OCI-LY7 (cell line): Measurements from ENCODE around the gene BRD2. TPM values are rescaled to one million over a fixed set of nuclear protein-coding genes. Genes with fewer than 3 reads are reported as not detected.
A peak's percentile ranks its signal among the peaks of the same experiment; 100 is the strongest.

Experiments used
- BruUV-seq: library from RNA; stranded (reverse); fragments of 400-500 nt; replicated peaks from 2 replicates; lab custom pipeline; 2021; lab: Mats Ljungman, UMichigan
- CTCF ChIA-PET: fragments of 300-600 bp; sonication (Branson Sonifier 250); formaldehyde crosslinking; loops from one replicate; lab custom pipeline; 2022; ENCODE audit warnings: antibody characterized with exemption; ENCODE audit not compliant: unreplicated experiment; lab: Charles Lee
- POLR2A ChIA-PET: fragments of 300-600 bp; sonication (Branson Sonifier 250); formaldehyde crosslinking; loops from one replicate; lab custom pipeline; 2022; ENCODE audit warnings: antibody characterized with exemption; lab: Charles Lee
- DNase-seq: peaks from one replicate; pipeline ENCODE4 v3.0.0-alpha.2; 2015; ENCODE audit warnings: low spot score
- H2AFZ ChIP-seq: fragments of 200-600 bp; sonication (generic), shearing (Covaris generic); 2 replicates; pipeline ENCODE4 v1.6.1; 2014; ENCODE audit warnings: mild to moderate bottlenecking, antibody characterized with exemption, low read length, moderate library complexity
- H3K27ac ChIP-seq: fragments of 200-600 bp; sonication (generic); 2 replicates; pipeline ENCODE4 v1.5.1; 2014; ENCODE audit warnings: mixed run types, low read depth, mild to moderate bottlenecking, moderate library complexity, low read length, inconsistent platforms; ENCODE audit not compliant: poor library complexity, severe bottlenecking
- H3K36me3 ChIP-seq: fragments of 200-600 bp; sonication (generic); 2 replicates; pipeline ENCODE4 v1.6.1; 2014; ENCODE audit warnings: mild to moderate bottlenecking, antibody characterized with exemption, low read length, moderate library complexity, mixed read lengths; ENCODE audit not compliant: insufficient read depth
- H3K4me1 ChIP-seq: fragments of 200-600 bp; sonication (generic); 2 replicates; pipeline ENCODE4 v1.5.1; 2014; ENCODE audit warnings: mild to moderate bottlenecking, low read length; ENCODE audit not compliant: insufficient read depth, poor library complexity, severe bottlenecking
- H3K4me2 ChIP-seq: fragments of 200-600 bp; sonication (generic); 2 replicates; pipeline ENCODE4 v1.6.1; 2014; ENCODE audit warnings: mild to moderate bottlenecking, low read length
- H3K4me3 ChIP-seq: fragments of 200-600 bp; sonication (generic); 2 replicates; pipeline ENCODE4 v1.5.1; 2014; ENCODE audit warnings: mild to moderate bottlenecking, low read depth, low read length; ENCODE audit not compliant: poor library complexity, severe bottlenecking
- H3K79me2 ChIP-seq: fragments of 200-600 bp; sonication (generic); 2 replicates; pipeline ENCODE4 v1.6.1; 2016; ENCODE audit warnings: low read depth, mild to moderate bottlenecking, low read length, moderate library complexity, mixed read lengths; ENCODE audit not compliant: insufficient read depth
- H3K9me2 ChIP-seq: fragments of 200-600 bp; sonication (generic); 2 replicates; pipeline ENCODE4 v1.6.1; 2016; ENCODE audit warnings: mild to moderate bottlenecking, low read length, mixed read lengths; ENCODE audit not compliant: insufficient read depth
- H3K9me3 ChIP-seq: fragments of 200-600 bp; sonication (generic); 2 replicates; pipeline ENCODE4 v1.6.1; 2014; ENCODE audit warnings: mild to moderate bottlenecking, mixed run types, low read length, mixed read lengths
- H4K20me1 ChIP-seq: fragments of 200-600 bp; sonication (generic); 2 replicates; pipeline ENCODE4 v1.6.1; 2014; ENCODE audit warnings: mild to moderate bottlenecking, antibody characterized with exemption, low read length, moderate library complexity, mixed read lengths; ENCODE audit not compliant: insufficient read depth
- CTCF ChIP-seq: fragments of 200-600 bp; sonication (generic); conservative IDR thresholded peaks from 2 replicates; pipeline ENCODE4 v1.5.1; 2014; ENCODE audit warnings: mild to moderate bottlenecking, antibody characterized with exemption, low read length, moderate library complexity, mixed read lengths
- EZH2phosphoT487 ChIP-seq: fragments of 200-600 bp; sonication (generic); IDR thresholded peaks from 2 replicates; pipeline ENCODE4 v1.6.1; 2018; ENCODE audit warnings: low read depth, borderline replicate concordance, mild to moderate bottlenecking, mixed run types, antibody characterized with exemption, low read length, moderate library complexity, mixed read lengths
- intact Hi-C: fragments of 100-400 bp; cut with micrococcal nuclease; formaldehyde crosslinking; loops from one replicate; pipeline ENCODE4 v1.10.0; 2022; ENCODE audit not compliant: unreplicated experiment
- total RNA-seq, 2 experiments: library from RNA; depleted of rRNA in 1 of 2; stranded (reverse); fragments of >200 nt in 1 of 2; shearing (Covaris generic) in 1 of 2; gene quantifications; 2 replicates each; pipeline ENCODE4 v1.2.3, GENCODE V29; 2014 to 2022

BRD2 gene
- total RNA-seq, 2 experiments from 2014 or later = 236 to 326 TPM

- CTCF ChIA-PET = no interaction called here
- no peaks in the 10 kb centered on the region for H3K9me2 ChIP-seq
- peak overlapping the region; percentile 4; the same call in 1 of the 2 replicates for H2AFZ ChIP-seq
- POLR2A ChIA-PET = interaction anchor here (0.9 to 7.6 kb wide), 3 partner anchors 12 to 28 kb away, joined by 3 to 203 read pairs (median 5); partner anchors contain the start of gene BRD2
- H3K27ac ChIP-seq = peak overlapping the region; percentile 74
- H3K4me1 ChIP-seq = peaks cover 41% of the 10 kb centered on the region
- H3K4me2 ChIP-seq = peak overlapping the region; percentile 91
- intact Hi-C loops = no loop called here
- DNase-seq = peak; percentile 42
- BruUV-seq = no TSS peak
- H3K9me3 ChIP-seq = peaks cover 2% of the 10 kb centered on the region; the same call in 1 of the 2 replicates
- H3K79me2 ChIP-seq = peaks cover 22% of the 10 kb centered on the region
- H3K4me3 ChIP-seq = peak overlapping the region; percentile 27
- no peaks in the 10 kb centered on the region for H4K20me1 ChIP-seq
- H3K36me3 ChIP-seq = no peaks in the 10 kb centered on the region; the same call in 1 of the 2 replicates
- TF ChIP-seq EZH2phosphoT487 = no peak
- no peak for TF ChIP-seq CTCF
Measured at GRCh38 chr6:32956176-32956575, 12.2 kb upstream of the BRD2 start.

- H3K27ac ChIP-seq = no peak overlapping the region
- TF ChIP-seq EZH2phosphoT487 (no peak), CTCF (no peak)
- peaks cover 13% of the 10 kb centered on the region; the same call in 1 of the 2 replicates for H3K9me3 ChIP-seq
- H3K4me2 ChIP-seq = no peak overlapping the region
- no peaks in the 10 kb centered on the region for H4K20me1 ChIP-seq
- peaks cover 35% of the 10 kb centered on the region for H3K4me1 ChIP-seq
- peaks cover 19% of the 10 kb centered on the region for H3K79me2 ChIP-seq
- no TSS peak for BruUV-seq
- H3K4me3 ChIP-seq = no peak overlapping the region
- H3K36me3 ChIP-seq = peaks cover 15% of the 10 kb centered on the region
- intact Hi-C loops = no loop called here
- ChIA-PET POLR2A (no interaction called here), CTCF (no interaction called here)
- no peak overlapping the region for H2AFZ ChIP-seq
- no peaks in the 10 kb centered on the region for H3K9me2 ChIP-seq
- no peak for DNase-seq
Measured at GRCh38 chr6:32960563-32960962, 7.8 kb upstream of the BRD2 start.

- TF ChIP-seq EZH2phosphoT487 (no peak), CTCF (no peak)
- DNase-seq = no peak
- peaks cover 15% of the 10 kb centered on the region for H3K36me3 ChIP-seq
- H3K4me2 ChIP-seq = 0 out of 2 replicates have a peak overlapping the region, but pooled peaks have one; percentile 4
- intact Hi-C loops = no loop called here
- ChIA-PET CTCF (no interaction called here), POLR2A (interaction anchor here (0.6 to 4.2 kb wide), 6 partner anchors 9 to 670 kb away, joined by 3 to 20 read pairs (median 6); partner anchors contain the start of genes HLA-DMA and TAP1)
- no TSS peak for BruUV-seq
- no peak overlapping the region for H3K4me3 ChIP-seq
- H4K20me1 ChIP-seq = no peaks in the 10 kb centered on the region
- H3K9me2 ChIP-seq = no peaks in the 10 kb centered on the region
- peaks cover 32% of the 10 kb centered on the region for H3K79me2 ChIP-seq
- peaks cover 40% of the 10 kb centered on the region for H3K4me1 ChIP-seq
- no peak overlapping the region for H2AFZ ChIP-seq
- H3K9me3 ChIP-seq = peaks cover 13% of the 10 kb centered on the region; the same call in 1 of the 2 replicates
- no peak overlapping the region for H3K27ac ChIP-seq
Measured at GRCh38 chr6:32962213-32962826, 6.1 kb upstream of the BRD2 start.
